DND-41 (cell line): ENCODE data around the gene MACO1.

Source experiments
- CTCF ChIP-seq: IDR thresholded peaks from 2 replicates; pipeline ENCODE4 v1.5.1; 2012; ENCODE audit warnings: borderline replicate concordance, low read length, moderate library complexity, mild to moderate bottlenecking; ENCODE audit not compliant: poor library complexity, severe bottlenecking; ENCODE audit errors: extremely low read depth
- EZH2 ChIP-seq: IDR thresholded peaks from 3 replicates; pipeline ENCODE4 v1.6.1; 2012; ENCODE audit warnings: borderline replicate concordance, low read depth, mild to moderate bottlenecking, moderate library complexity, low read length, inconsistent platforms; ENCODE audit not compliant: severe bottlenecking

- TF ChIP-seq CTCF, result peak; percentile 47
- no peak for TF ChIP-seq EZH2
Measured at GRCh38 chr1:25523542-25523941, 92.8 kb downstream of the MACO1 start.
